Kidney (tissue), 14 donors: ENCODE measurements around the gene ANXA11. TPM values are rescaled to one million over a fixed set of nuclear protein-coding genes. Genes with fewer than 3 reads are reported as not detected.

Experiments
- DNase-seq, 5 donors: peaks; one replicate each; pipeline ENCODE4 v3.0.0-alpha.2; 2013 to 2020
- FAIRE-seq: peaks from 2 replicates; lab custom pipeline; 2012; peaks lifted over from hg19 to GRCh38; lab: Jason Lieb, UNC
- H3K27ac ChIP-seq, 2 donors: one replicate each; pipeline ENCODE4 v1.7.0; 2013; ENCODE audit warnings: low read depth in 2 of 2, low read length in 2 of 2, inconsistent platforms in 1 of 2
- H3K27me3 ChIP-seq: one replicate; pipeline ENCODE4 v1.7.1; 2013; ENCODE audit warnings: low read length, inconsistent platforms; ENCODE audit not compliant: control insufficient read depth, insufficient read depth
- H3K36me3 ChIP-seq, 3 donors: one replicate each; pipeline versions ENCODE4 v1.7.0 to v1.7.1; 2013; ENCODE audit warnings: low read length in 3 of 3, control low read depth in 1 of 3, inconsistent platforms in 1 of 3; ENCODE audit not compliant: insufficient read depth in 3 of 3, control insufficient read depth in 2 of 3
- H3K4me1 ChIP-seq, 3 donors: one replicate each; pipeline versions ENCODE4 v1.7.0 to v1.7.1; 2013; ENCODE audit warnings: low read length in 3 of 3, inconsistent platforms in 1 of 3, low read depth in 1 of 3; ENCODE audit not compliant: control insufficient read depth in 2 of 3, insufficient read depth in 2 of 3
- H3K4me3 ChIP-seq, 3 donors: one replicate each; pipeline versions ENCODE4 v1.7.0 to v1.8.1; 2013; ENCODE audit warnings: low read length in 3 of 3, control low read depth in 1 of 3, inconsistent platforms in 1 of 3
- H3K9ac ChIP-seq, 3 donors: one replicate each; pipeline versions ENCODE4 v1.7.0 to v1.7.1; 2013; ENCODE audit warnings: low read length in 3 of 3, control low read depth in 1 of 3, inconsistent platforms in 1 of 3
- H3K9me3 ChIP-seq, 3 donors: one replicate each; pipeline versions ENCODE4 v1.7.0 to v1.7.1; 2013; ENCODE audit warnings: low read length in 3 of 3, control low read depth in 1 of 3, inconsistent platforms in 1 of 3; ENCODE audit not compliant: control insufficient read depth in 2 of 3, insufficient read depth in 1 of 3
- CTCF ChIP-seq: IDR thresholded peaks from 3 replicates; pipeline ENCODE4 v1.5.1; 2012; ENCODE audit warnings: mild to moderate bottlenecking, moderate library complexity, borderline replicate concordance; ENCODE audit not compliant: insufficient read depth; ENCODE audit errors: extremely low read depth
- intact Hi-C: fragments of 100-400 bp; cut with DNase I; formaldehyde crosslinking; loops from one replicate; pipeline ENCODE4 v1.11.1; 2022
- polyA plus RNA-seq: library from polyadenylated mRNA; stranded (reverse); fragments of 350-450 nt; fragmentation: Illumina TruSeq; extraction: RNeasy Lipid Tissue Mini Kit (QIAGEN cat#74804); gene quantifications from one replicate; pipeline ENCODE4 v1.2.3, GENCODE V29; 2014; ENCODE audit warnings: low read depth, low replicate concordance; ENCODE audit not compliant: insufficient read depth
- total RNA-seq: library from RNA; stranded (reverse); fragmentation: NEBNext Ultra II Directional; extraction: Animal tissue kit (Norgen Biotek cat#: 25700); gene quantifications from one replicate; pipeline ENCODE4 v1.2.1, GENCODE V29; 2021
- donor health status: control.
- donor health status: control.
- donor health status: control.
- donor health status: control.
- donor health status: control.
- donor health status: DM: yes; HTN: yes; CAD: no.
- donor health status: Normal renal cell carcinoma (clear cell type).

The ANXA11 gene
- total and polyA plus RNA-seq, 2 donors from 2014 or later, result 435 to 543 TPM

- H3K27ac ChIP-seq, result no peak overlapping the region
- intact Hi-C loops, result loop anchor here (10.0 kb wide), 1 partner anchor 52 kb away; the partner anchor contains the start of gene ANXA11
- H3K9ac ChIP-seq, result no peak overlapping the region
- TF ChIP-seq CTCF, result no peak
- H3K4me1 ChIP-seq, result peaks cover 0 to 9% (median 7%) of the 10 kb centered on the region in 3 donors
- DNase-seq (peak in 1 of 5 donors; percentile 11), FAIRE-seq (no peak)
- H3K9me3 ChIP-seq, result peaks cover 0 to 11% (median 0%) of the 10 kb centered on the region in 3 donors
- H3K36me3 ChIP-seq, result peaks cover 0 to 56% (median 30%) of the 10 kb centered on the region in 3 donors
- no peak overlapping the region for H3K4me3 ChIP-seq
- no peaks in the 10 kb centered on the region for H3K27me3 ChIP-seq
These were observed 52.5 kb downstream of the ANXA11 start for GRCh38 chr10:80152820-80153219.

- Histone ChIP-seq H3K27me3 (no peaks in the 10 kb centered on the region), H3K36me3 (peaks cover 0 to 40% (median 12%) of the 10 kb centered on the region in 3 donors), H3K4me1 (peaks cover 0 to 6% (median 4%) of the 10 kb centered on the region in 3 donors), H3K9me3 (peaks cover 0 to 11% (median 0%) of the 10 kb centered on the region in 3 donors), H3K27ac (no peak overlapping the region), H3K9ac (no peak overlapping the region), H3K4me3 (no peak overlapping the region)
- intact Hi-C loops, result loop anchor here (10.0 kb wide), 1 partner anchor 55 kb away; the partner anchor contains the start of gene ANXA11
- TF ChIP-seq CTCF, result no peak
- no peak for DNase-seq
- no peak for FAIRE-seq
These were observed 55.2 kb downstream of the ANXA11 start for GRCh38 chr10:80150172-80150571.

GRCh38 chr10:80149123-80149522, 56.2 kb downstream of the ANXA11 start:
- Histone ChIP-seq H3K4me3 (no peak overlapping the region), H3K36me3 (peaks cover 0 to 32% (median 8%) of the 10 kb centered on the region in 3 donors), H3K4me1 (peaks cover 0 to 6% (median 3%) of the 10 kb centered on the region in 3 donors), H3K9ac (no peak overlapping the region), H3K9me3 (peaks cover 0 to 11% (median 0%) of the 10 kb centered on the region in 3 donors), H3K27ac (no peak overlapping the region), H3K27me3 (no peaks in the 10 kb centered on the region)
- DNase-seq (no peak), FAIRE-seq (no peak)
- TF ChIP-seq CTCF, result no peak
- intact Hi-C loops, result no loop called here
